Retina (tissue), 1 donor: ENCODE data around the gene ABI2.
"Not testable (repeated sequence)": the region's sequence is repeated elsewhere in the genome, so short reads cannot be mapped to it uniquely, and the experiment has no call there.

Source experiments
- DNase-seq: peaks from one replicate; pipeline ENCODE4 v3.0.0-alpha.2; 2016

ABI2 gene

DNA sequence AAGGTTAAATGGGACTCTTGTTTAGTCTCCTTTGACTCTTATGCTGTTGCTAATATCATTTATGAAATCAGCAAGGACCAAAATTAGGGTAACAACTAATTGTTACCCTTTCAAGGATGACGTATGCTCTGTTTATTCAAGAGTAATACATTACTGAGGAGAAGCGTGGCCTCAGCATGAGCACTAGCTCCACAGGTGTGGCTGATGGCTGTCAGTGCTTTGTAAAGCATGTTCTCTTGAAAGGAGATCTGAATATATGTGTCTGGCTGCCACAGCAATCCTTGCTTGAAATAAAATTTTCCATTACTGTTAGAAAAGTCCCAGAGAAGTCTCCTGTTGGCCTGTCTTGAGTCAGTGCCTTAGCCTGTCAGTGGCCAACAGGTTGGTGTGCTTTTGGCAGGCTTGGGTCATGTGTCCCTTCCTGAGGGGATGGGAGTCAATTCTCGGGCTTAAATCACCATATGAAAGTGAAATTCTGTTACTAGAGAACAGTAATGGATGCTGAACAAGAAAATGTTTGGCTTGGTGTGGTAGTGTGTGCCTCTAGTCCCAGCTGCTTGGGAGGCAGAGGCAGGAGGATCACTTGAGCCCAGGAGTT is 32.7 kb downstream of the ABI2 start:
- DNase-seq, result no peak

DNA sequence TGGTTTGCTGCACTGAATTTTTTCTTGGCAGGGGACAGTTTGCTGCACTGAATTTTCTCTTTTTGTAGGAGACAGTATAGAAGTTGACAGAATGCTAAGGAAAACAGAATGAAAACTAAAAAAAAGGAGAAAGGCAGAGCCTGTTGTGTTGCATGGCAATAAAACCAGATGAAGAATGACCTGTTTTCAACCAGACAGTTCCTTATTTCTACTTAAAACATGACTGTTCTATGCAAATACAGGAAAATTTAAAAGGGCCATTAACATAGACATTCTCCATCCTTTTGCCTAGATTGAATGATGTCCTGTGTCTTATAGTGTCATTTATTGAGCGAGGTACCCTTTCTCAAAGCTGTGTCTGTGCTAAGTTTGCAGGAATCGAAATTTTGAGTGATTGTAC is 33.3 kb downstream of the ABI2 start:
- DNase-seq, result no peak

DNA sequence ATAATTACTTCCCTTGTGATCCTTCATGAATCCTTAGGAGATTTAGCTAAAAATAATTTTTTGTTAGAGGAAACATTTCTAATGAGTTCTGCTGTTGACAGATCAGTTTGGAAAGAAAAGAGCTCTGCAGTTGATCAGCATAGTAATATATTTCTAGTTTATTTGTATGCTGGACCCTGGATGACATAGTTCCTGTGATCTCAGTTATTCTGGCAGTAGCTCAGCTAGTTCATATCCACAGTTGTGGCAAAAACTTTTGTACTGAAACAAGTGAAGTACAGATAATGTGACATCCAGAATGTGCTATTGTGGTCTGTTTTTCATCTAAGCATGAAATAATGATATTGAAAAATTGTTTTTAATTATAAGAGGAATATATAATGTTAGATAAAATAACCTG is 33.7 kb downstream of the ABI2 start:
- DNase-seq, result no peak

DNA sequence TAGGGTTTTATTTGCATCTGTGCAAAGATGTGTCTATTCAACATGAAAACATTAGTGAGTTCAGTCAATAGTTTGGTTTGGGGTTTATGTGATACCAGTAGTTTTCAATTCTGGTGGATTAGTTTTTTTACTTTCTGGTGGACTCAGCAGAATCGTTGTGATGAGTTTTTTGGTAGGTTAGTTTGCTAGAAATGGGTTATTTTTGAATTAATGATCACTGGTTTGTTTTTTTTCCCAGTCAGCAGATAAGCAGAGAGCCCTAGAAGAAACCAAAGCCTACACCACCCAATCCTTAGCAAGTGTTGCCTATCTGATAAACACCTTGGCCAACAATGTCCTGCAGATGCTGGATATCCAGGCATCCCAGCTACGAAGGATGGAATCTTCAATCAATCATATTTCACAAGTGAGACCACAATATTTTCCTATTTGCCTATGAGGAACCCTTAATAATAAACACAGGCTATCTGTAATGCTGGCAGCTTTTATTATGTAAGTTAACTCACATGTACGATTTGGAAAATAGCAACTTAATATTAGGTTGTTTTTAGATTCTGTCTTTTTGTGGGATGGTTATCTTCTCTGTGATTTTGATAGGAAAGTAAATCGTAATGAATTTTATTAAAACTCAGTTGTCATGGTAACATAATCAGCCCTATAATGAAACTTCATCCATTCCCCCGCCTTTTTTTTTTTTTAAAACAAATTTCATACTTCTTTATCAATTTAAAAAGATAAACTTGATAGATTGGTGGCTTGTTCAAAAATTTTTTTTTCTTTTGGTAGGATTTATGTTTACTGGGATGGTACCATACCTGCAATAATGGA is 38.7 kb downstream of the ABI2 start:
- no peak for DNase-seq

DNA sequence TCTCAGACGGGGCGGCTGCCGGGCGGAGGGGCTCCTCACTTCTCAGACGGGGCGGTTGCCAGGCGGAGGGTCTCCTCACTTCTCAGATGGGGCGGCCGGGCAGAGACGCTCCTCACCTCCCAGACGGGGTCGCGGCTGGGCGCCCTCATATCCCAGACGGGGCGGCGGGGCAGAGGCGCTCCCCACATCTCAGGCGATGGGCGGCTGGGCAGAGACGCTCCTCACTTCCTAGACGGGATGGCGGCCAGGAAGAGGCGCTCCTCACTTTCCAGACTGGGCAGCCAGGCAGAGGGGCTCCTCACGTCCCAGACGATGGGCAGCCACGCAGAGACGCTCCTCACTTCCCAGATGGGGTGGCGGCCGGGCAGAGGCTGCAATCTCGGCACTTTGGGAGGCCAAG is 44.5 kb downstream of the ABI2 start:
- not testable (repeated sequence) for DNase-seq

DNA sequence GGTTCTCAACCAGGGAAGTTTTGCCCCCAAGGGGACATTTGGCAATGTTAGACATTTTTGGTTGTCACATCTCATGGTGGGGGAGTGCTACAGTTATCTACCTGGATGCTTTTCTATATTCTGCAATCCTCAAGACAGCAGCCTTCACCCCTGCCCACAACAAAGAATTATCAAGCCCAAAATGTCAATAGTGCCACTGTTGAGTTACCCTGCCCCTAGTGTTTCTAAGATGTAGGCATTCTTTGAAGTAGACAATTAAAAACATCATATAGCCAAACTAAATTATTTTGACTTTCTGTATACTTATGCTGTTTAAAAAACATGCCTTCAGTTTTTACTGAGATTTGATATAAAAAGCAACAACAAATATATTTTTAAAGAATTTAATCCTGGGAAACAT is 48.0 kb downstream of the ABI2 start:
- DNase-seq, result no peak

DNA sequence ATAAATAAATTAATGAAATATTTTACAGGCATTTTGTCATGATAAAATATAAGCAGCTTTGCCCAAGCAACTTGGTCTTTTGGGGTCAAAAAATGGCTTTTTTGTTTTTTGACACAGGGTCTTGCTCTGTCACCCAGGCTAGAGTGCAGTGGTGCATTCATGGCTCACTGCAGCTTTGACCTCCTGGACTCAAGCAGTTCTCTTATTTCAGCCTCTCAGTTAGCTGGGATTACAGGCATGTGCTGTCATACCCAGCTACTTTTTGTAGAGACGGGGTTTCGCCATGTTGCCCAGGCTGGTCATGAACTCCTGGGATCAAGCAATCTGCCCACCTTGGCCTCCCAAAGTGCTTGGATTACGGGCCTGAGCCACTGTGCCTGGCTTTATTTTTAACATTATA is 51.0 kb downstream of the ABI2 start:
- DNase-seq, result no peak

DNA sequence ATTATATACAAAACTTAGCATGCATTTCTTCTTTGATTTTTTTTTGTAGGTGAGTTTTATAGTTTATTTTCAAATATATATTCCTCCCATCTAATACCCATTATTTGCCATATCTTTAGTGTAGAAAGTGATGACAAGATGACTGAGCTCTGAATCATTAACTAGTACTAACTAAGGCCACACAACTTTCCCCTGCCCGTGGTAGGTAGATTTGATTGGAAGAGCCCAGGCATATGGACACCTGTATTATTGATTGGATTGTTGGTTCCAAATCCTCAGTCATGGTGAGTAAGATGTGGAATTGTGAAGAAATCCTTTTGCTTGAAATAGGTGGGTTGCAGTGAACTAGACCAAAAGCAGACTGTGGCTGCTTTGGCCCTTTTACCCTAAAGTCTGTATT is 54.8 kb downstream of the ABI2 start:
- no peak for DNase-seq

DNA sequence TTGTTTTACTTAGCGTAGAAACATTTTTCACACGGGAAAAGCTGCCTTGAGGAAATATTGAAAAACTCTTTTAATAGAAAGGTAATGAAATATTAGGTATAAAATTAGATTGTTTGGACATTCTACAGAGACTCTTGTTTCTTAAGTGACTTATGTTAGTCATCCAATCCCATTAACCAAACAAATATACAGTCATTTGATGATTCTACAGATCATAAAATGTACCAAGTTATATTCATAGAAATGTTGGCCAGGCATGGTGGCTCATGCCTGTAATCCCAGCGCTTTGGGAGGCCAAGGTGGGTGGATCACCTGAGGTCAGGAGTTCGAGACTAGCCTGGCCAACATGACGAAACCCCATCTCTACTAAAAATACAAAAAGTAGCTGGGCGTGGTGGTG is 60.0 kb downstream of the ABI2 start:
- DNase-seq, result not testable (repeated sequence)

DNA sequence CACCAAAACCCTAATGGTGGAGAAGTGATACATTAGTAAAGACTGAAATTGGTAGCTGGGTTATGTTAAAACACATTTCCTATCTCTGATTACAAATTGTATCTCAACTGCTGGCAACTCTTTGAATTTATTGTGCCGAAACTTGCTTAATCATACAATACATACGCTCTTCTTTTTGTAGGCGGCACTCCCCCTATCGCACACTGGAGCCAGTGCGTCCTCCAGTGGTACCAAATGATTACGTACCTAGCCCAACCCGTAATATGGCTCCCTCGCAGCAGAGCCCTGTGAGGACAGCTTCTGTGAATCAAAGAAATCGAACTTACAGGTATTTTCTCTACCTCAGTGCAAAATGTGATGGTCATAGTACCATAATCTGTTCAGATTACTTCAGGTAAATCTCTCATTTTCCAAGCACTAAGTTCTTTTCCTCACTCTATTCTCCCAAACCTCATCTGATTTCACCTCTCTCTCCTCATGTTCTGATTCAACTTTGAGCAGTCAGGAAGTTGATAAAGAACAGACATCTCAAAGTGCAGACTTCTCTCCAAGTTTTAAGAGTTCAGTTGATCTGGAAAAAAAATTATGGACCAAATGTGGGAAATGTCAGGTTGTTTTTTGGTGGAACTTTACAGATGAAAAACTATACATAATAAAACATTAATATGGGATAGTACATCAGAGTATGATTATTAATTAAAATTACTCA is 66.5 kb downstream of the ABI2 start:
- no peak for DNase-seq

DNA sequence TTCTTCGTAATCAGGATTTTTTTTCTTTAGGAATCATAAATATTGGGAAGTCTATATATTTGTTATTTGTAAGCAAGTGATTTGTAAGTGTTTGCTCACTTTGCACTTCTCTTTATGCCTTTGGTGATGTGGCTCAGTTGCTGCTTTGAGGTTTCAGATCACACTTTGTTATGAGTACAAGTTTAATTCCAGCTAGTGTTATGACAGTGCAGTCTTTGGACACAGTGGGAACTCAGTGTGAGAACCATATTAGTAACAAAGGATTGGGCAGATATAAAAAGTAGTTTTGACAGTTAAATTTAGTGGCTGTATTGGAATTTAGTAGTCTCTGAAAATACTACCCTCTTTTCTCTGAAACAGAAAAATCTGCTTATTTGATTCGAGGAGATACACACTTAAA is 67.7 kb downstream of the ABI2 start:
- no peak for DNase-seq

DNA sequence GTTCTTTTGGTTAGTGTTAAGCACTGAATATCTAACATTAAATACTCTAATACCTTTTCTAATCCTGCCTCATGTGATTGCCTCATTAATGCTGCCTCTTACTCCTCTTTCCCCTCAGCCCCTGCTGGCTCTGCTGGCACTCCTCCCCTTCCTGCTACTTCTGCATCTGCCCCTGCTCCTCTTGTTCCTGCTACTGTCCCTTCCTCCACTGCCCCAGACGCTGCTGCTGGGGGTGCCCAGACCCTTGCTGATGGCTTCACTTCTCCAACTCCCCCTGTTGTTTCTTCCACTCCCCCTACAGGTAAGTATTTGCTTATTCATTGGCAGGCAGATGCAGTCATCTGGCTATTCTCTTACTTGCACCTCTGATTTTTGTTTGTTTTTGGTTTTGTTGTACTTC is 68.5 kb downstream of the ABI2 start:
- DNase-seq, result no peak

DNA sequence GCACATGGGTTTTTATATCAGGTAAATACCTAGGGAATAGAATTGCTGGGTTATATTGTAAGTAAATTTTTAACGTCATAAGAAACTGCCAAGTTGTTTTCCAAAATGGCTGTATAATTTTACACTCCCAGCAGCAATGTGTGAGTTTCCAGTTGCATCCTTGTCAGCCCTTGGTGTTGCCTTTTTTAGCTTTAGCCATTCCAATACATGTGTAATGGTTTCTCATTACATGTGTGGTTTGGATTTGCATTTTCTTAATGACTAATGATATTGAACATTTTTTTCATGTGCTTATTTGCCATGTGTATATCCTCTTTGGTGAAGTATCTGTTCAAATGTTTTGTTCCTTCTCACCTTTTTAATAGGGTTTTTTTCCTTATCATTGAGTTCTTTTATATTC is 70.8 kb downstream of the ABI2 start:
- DNase-seq, result no peak

DNA sequence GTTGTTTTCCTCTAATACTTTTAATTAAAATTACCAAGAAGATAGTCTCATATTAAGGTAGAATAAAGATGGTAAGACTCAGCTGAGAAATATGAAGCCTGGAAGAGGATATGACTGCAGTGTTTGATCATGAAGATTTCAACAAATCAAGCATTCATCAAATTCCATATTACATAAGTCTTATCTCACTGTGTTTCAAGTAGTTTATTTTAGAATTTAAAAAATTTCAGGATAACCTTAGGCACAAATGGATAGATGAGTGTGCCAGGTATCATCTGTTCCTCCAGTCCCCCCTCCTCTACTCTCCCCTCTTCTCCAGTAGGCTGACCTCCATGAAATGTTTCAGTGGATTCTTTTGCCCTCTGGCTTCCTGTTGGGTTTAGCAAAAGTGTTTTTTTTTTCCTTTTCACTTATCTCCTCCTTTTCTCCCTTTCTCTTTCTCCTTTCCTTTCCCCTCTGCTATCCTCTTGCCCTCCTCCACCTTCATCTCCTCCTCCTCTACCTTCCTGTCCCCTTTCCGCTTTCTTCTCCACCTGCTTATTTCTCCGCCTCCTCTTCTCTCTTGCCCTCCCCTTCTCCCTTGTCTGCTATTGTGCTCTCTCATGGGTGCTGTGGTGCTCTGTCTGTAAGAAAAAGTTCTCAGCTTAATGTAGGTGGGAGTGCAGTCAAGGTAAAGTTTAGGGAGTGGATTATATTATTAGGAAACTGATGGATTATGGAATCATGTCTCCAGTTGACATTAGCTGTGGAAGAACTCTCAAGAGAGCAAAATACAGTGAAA is 72.8 kb downstream of the ABI2 start:
- DNase-seq, result no peak

DNA sequence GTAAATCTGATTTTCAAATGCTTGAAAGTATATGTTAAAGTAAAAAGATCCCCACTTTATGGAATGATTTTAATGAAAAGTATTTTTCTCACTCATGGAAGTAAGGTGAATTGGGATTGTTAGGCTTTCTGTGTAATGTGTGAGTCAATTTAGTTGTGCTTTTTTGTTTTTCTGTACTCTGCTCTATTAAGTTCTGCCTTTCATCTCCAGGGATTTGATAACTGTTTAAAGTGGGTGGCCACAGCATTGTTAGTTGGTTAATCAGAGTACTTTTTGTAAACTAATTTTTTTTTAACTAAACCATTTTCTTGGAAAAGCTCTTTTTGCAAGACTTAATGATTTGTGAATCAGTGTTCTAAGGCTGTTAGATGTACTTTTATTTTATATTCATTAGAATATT is 76.8 kb downstream of the ABI2 start:
- no peak for DNase-seq

DNA sequence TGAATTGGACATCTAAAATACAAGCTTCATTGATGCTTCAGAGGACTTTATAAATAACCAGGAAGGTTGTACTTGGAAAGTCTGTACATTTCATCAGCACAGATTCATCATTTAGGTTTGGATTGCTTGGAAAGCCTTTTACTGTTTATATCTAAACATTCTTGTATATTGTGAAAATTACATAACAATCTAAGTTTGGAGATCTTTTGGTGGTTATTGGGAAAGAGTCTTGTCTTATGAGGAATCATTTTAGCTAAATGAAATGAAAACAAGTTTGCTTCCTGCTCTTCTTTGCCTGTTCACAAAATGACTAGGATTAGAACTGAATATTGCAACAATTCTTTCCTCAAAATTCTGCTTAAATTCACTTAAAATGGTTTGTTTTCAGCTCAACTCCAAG is 79.3 kb downstream of the ABI2 start:
- no peak for DNase-seq

DNA sequence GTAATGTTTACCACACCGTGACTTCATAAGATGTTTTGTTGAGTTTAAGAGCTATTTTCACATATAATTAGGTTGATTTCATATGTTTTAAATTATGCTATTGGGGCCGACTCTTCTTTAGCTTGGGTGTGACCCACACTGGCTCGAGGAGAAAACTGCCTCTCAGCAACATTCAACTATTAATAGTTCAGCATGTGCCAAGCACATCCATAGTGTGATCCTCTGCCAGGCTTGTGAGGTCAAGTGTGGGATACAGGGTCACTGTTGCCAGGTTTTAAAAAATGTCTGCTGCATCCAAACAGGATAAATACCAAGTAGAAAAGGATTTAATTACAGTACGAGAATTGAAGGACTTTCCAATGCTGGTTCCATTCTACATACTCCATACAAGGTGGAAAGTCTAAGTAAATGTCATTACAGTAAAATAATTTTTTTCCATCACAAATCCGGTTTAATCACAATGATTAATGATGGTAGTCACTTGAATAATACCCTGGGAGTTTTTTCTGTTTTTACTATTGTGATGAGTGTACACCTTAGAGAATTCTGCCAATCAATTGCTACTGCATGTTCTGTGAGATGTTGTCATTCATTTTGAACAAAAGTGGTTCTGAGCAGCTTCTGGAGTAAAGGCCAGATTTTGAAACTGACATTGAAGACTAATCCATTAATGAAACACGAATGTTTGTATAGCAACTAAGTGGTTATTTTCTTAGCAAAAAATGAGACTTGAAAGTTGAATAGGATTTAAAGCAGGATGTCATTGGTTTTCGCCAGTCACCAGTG is 84.5 kb downstream of the ABI2 start:
- DNase-seq, result no peak

DNA sequence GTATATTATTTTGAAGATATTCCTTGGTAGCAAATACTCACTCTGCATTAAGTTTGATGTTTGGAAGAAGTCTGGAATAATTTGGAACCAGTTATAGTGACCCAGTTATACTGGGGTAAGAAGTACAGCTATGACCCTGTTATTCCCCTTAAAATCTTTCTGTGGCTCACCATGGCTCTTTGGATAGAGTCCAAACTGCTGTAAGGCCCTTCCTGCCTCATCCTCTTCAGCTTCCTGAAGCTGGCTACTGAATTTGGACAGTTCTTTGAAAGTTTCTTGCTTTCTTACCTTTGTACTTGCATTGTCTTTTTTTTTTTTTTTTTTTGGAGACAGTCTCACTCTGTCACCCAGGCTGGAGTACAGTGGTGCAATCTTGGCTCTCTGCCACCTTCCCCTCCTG is 85.6 kb downstream of the ABI2 start:
- DNase-seq, result no peak

DNA sequence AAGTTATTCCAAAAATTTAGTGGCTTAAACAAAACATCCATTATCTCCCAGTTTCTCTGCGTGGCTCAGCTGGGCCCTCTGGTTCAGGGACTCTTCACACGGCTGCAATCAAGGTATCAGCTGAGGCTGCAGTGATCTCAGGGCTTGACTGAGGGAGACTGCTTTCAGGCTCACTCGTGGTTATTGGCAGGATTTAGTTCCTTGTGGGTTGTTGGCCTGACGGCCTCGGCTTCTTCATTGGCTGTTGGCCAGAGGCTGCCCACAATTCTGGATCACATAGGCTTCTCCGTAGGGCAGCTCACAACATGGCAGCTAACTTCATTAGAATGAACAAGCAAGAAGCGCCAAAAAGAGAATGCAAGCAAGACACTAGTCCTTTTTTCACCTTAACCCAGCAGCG is 90.1 kb downstream of the ABI2 start:
- no peak for DNase-seq

DNA sequence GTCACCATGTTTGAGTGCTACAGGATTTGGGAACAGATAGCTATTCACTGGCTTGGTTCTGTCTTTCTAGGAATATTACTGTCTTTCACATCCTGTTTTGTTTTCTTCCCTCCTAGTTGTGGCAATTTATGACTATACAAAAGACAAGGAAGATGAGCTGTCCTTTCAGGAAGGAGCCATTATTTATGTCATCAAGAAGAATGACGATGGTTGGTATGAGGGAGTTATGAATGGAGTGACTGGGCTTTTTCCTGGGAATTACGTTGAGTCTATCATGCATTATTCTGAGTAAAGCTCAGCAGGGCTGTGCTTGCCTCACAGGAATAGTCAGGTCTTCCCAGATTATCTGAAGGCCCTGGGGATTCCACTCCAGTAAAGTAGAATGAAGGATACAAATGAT is 98.9 kb downstream of the ABI2 start:
- no peak for DNase-seq

DNA sequence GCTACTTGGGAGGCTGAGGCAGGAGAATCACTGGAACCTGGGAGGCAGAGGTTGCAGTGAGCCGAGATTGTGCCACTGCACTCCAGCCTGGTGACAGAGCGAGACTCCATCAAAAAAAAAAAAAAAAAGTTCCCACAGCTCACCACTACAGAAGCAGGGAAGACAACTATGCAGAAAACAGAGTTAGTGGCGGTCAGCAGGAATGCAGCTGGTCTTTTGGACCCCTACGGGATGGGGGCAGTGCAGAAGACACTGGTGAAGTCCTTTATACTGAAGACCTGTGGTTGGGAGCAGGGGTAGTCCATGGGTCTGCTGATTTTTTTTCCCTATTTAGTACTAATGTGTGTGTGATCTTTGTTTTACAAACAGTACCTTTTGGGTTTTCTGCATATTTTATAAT is 101.4 kb downstream of the ABI2 start:
- not testable (repeated sequence) for DNase-seq

DNA sequence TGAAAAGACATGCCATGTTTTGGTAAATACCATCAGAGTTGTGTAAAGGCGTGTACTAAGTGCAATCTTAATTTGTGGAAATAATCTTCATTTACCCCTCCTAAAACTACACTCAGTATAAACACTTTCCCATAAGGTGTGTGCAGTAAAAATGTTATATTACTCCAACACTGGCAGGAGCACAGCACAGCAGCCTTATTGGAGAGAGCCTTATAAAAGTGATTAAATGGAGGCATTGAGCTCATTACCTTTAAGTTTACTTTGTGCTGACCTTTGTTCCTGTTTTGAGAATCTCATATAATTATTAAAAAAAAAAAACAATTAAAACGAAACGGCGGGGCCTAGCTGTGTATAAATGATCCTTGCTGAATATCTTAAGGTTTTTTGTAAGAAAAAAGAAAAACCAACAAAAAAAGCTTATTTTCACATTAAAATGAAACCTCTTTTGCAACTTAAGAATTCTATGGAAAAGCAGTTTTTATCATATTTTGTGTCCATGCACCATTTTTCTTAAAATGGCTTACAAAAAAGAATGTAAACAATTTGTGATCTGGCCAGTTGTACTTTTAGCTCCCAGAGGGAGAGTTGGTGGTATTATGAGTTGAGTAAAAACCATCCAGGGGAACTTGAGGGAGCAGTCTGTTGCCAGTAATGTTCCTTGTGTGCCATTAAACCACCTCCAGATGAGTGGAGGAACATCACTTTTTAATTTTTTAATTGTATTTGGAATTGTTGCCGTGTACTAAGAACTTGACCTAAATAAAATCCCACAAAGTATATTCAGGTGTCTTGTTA is 103.4 kb downstream of the ABI2 start:
- DNase-seq, result no peak
